ENCODE measurements around the gene RALGDS. TPM values are rescaled to one million over a fixed set of nuclear protein-coding genes. Genes with fewer than 3 reads are reported as not detected.

RALGDS gene
- polyA plus RNA-seq, 1 donor (not counting 4 experiments of a cell fraction or from before 2014, with no cell fraction given) = 22.6 TPM

- FAIRE-seq (no peak), DNase-seq (ENCODE audit: low read depth, low spot score) (no peak)
- no peaks in the 10 kb centered on the region for H3K9me1 ChIP-seq (ENCODE audit: control insufficient read depth, extremely low read depth, insufficient read depth, low read length)
- peaks cover 19% of the 10 kb centered on the region for H3K4me1 ChIP-seq (ENCODE audit: control insufficient read depth, extremely low read depth, insufficient read depth, low read length)
- H4K20me1 ChIP-seq (ENCODE audit: control insufficient read depth, extremely low read depth, insufficient read depth, low read length) = peaks cover 19% of the 10 kb centered on the region
- TF ChIP-seq EZH2 (IDR thresholded peaks at IDR 0.05; ENCODE audit: low read length) (no peak), CTCF (optimal IDR thresholded peaks at IDR 0.05 in 1 of 3, IDR thresholded peaks at IDR 0.05 in 1 of 3, conservative IDR thresholded peaks at IDR 0.05 in 1 of 3; ENCODE audit: extremely low read depth in 1 of 3, insufficient read depth in 2 of 3, low read length in 3 of 3) (no peak)
- H3K9me3 ChIP-seq (ENCODE audit: control insufficient read depth, low read depth, low read length) = no peaks in the 10 kb centered on the region
- peaks cover 4% of the 10 kb centered on the region for H3K79me2 ChIP-seq (ENCODE audit: control insufficient read depth, insufficient read depth, low read length)
- no peak overlapping the region for H2AFZ ChIP-seq (ENCODE audit: control insufficient read depth, low read length)
- dilution Hi-C loops (cut with MboI; ENCODE audit: extremely low pct_ligation_motif_present, low sequenced_read_pairs) = no loop called here
- H3K4me3 ChIP-seq (ENCODE audit: control insufficient read depth in 2 of 3, extremely low read depth in 1 of 3, insufficient read depth in 2 of 3, low read depth in 1 of 3, low read length in 3 of 3) = no peak overlapping the region
- H3K36me3 ChIP-seq (ENCODE audit: control insufficient read depth in 2 of 2, extremely low read depth in 1 of 2, insufficient read depth in 2 of 2, low read length in 2 of 2) = peaks cover 0 to 2% of the 10 kb centered on the region in 2 experiments
- H3K9ac ChIP-seq (ENCODE audit: control insufficient read depth, extremely low read depth, insufficient read depth, low read length) = peak overlapping the region; percentile 12
- H3K4me2 ChIP-seq (ENCODE audit: control insufficient read depth, extremely low read depth, insufficient read depth, low read depth, low read length) = peak overlapping the region; percentile 86
- no peak overlapping the region for H3K27ac ChIP-seq (ENCODE audit: control insufficient read depth, insufficient read depth, low read length)
- no peaks in the 10 kb centered on the region for H3K27me3 ChIP-seq (ENCODE audit: control insufficient read depth, extremely low read depth, insufficient read depth, low read length)
These were observed 1.8 kb downstream of the RALGDS start for GRCh38 chr9:133119103-133119845.

- H3K4me3 ChIP-seq (ENCODE audit: control insufficient read depth in 2 of 3, extremely low read depth in 1 of 3, insufficient read depth in 2 of 3, low read depth in 1 of 3, low read length in 3 of 3) = no peak overlapping the region
- no peak for DNase-seq (ENCODE audit: low read depth, low spot score)
- no peak for FAIRE-seq
- H3K36me3 ChIP-seq (ENCODE audit: control insufficient read depth in 2 of 2, extremely low read depth in 1 of 2, insufficient read depth in 2 of 2, low read length in 2 of 2) = peaks cover 0 to 2% of the 10 kb centered on the region in 2 experiments
- H3K9ac ChIP-seq (ENCODE audit: control insufficient read depth, extremely low read depth, insufficient read depth, low read length) = no peak overlapping the region
- no peak overlapping the region for H3K4me2 ChIP-seq (ENCODE audit: control insufficient read depth, extremely low read depth, insufficient read depth, low read depth, low read length)
- TF ChIP-seq EZH2 (IDR thresholded peaks at IDR 0.05; ENCODE audit: low read length) (no peak), CTCF (optimal IDR thresholded peaks at IDR 0.05 in 1 of 3, IDR thresholded peaks at IDR 0.05 in 1 of 3, conservative IDR thresholded peaks at IDR 0.05 in 1 of 3; ENCODE audit: extremely low read depth in 1 of 3, insufficient read depth in 2 of 3, low read length in 3 of 3) (no peak)
- H3K79me2 ChIP-seq (ENCODE audit: control insufficient read depth, insufficient read depth, low read length) = peaks cover 4% of the 10 kb centered on the region
- dilution Hi-C loops (cut with MboI; ENCODE audit: extremely low pct_ligation_motif_present, low sequenced_read_pairs) = no loop called here
- H3K27me3 ChIP-seq (ENCODE audit: control insufficient read depth, extremely low read depth, insufficient read depth, low read length) = no peaks in the 10 kb centered on the region
- H3K4me1 ChIP-seq (ENCODE audit: control insufficient read depth, extremely low read depth, insufficient read depth, low read length) = peaks cover 22% of the 10 kb centered on the region
- peaks cover 19% of the 10 kb centered on the region for H4K20me1 ChIP-seq (ENCODE audit: control insufficient read depth, extremely low read depth, insufficient read depth, low read length)
- no peak overlapping the region for H3K27ac ChIP-seq (ENCODE audit: control insufficient read depth, insufficient read depth, low read length)
- no peak overlapping the region for H2AFZ ChIP-seq (ENCODE audit: control insufficient read depth, low read length)
- H3K9me3 ChIP-seq (ENCODE audit: control insufficient read depth, low read depth, low read length) = no peaks in the 10 kb centered on the region
- no peaks in the 10 kb centered on the region for H3K9me1 ChIP-seq (ENCODE audit: control insufficient read depth, extremely low read depth, insufficient read depth, low read length)
These were observed 2.5 kb downstream of the RALGDS start for GRCh38 chr9:133118568-133118967.
